GM08714 (cell line): ENCODE results near the gene PTBP2.
"Not testable (repeated sequence)": the region's sequence is repeated elsewhere in the genome, so short reads cannot be mapped to it uniquely, and the experiment has no call there.

Source experiments
- H3K4me3 ChIP-seq: fragments of 200-500 bp; sonication (Bioruptor generic); 2 replicates; pipeline ENCODE4 v1.5.1; 2014; ENCODE audit warnings: mild to moderate bottlenecking, low read length, inconsistent platforms
- ZNF274 ChIP-seq: IDR thresholded peaks from 2 replicates; pipeline ENCODE4 v1.6.1; 2012; ENCODE audit warnings: mild to moderate bottlenecking, low read depth, low read length

PTBP2 gene

GRCh38 chr1:96756789-96757188, 35.2 kb downstream of the PTBP2 start:
- no peak overlapping the region for H3K4me3 ChIP-seq
- TF ChIP-seq ZNF274, result no peak

GRCh38 chr1:96762586-96762985, 41.0 kb downstream of the PTBP2 start:
- H3K4me3 ChIP-seq, result not testable (repeated sequence)

GRCh38 chr1:96763514-96763913, 41.9 kb downstream of the PTBP2 start:
- H3K4me3 ChIP-seq, result no peak overlapping the region
- TF ChIP-seq ZNF274, result no peak

GRCh38 chr1:96764469-96764868, 42.9 kb downstream of the PTBP2 start:
- no peak for TF ChIP-seq ZNF274
- H3K4me3 ChIP-seq, result no peak overlapping the region

- no peak for TF ChIP-seq ZNF274
- H3K4me3 ChIP-seq, result no peak overlapping the region
Observed at GRCh38 chr1:96771847-96772246, 50.3 kb downstream of the PTBP2 start.

GRCh38 chr1:96772349-96772748, 50.8 kb downstream of the PTBP2 start:
- H3K4me3 ChIP-seq, result no peak overlapping the region
- TF ChIP-seq ZNF274, result no peak

- no peak for TF ChIP-seq ZNF274
- H3K4me3 ChIP-seq, result no peak overlapping the region
Observed at GRCh38 chr1:96772972-96773371, 51.4 kb downstream of the PTBP2 start.

- TF ChIP-seq ZNF274, result no peak
- no peak overlapping the region for H3K4me3 ChIP-seq
Observed at GRCh38 chr1:96782206-96782605, 60.6 kb downstream of the PTBP2 start.

- TF ChIP-seq ZNF274, result no peak
- H3K4me3 ChIP-seq, result no peak overlapping the region
Observed at GRCh38 chr1:96782856-96783255, 61.3 kb downstream of the PTBP2 start.

GRCh38 chr1:96790599-96790998, 69.0 kb downstream of the PTBP2 start:
- TF ChIP-seq ZNF274, result no peak

GRCh38 chr1:96792220-96792619, 70.6 kb downstream of the PTBP2 start:
- no peak overlapping the region for H3K4me3 ChIP-seq
- TF ChIP-seq ZNF274, result no peak

More at GRCh38 chr1:96790599-96790998, 69.0 kb downstream of the PTBP2 start:
- H3K4me3 ChIP-seq, result no peak overlapping the region

GRCh38 chr1:96801696-96802095, 80.1 kb downstream of the PTBP2 start:
- H3K4me3 ChIP-seq, result not testable (repeated sequence)

GRCh38 chr1:96804648-96805047, 83.1 kb downstream of the PTBP2 start:
- TF ChIP-seq ZNF274, result no peak
- no peak overlapping the region for H3K4me3 ChIP-seq

GRCh38 chr1:96808191-96808590, 86.6 kb downstream of the PTBP2 start:
- TF ChIP-seq ZNF274, result no peak
- H3K4me3 ChIP-seq, result no peak overlapping the region

GRCh38 chr1:96815914-96816313, 94.3 kb downstream of the PTBP2 start:
- H3K4me3 ChIP-seq, result no peak overlapping the region
- no peak for TF ChIP-seq ZNF274

GRCh38 chr1:96820107-96820506, 98.5 kb downstream of the PTBP2 start:
- TF ChIP-seq ZNF274, result no peak
- H3K4me3 ChIP-seq, result no peak overlapping the region

- TF ChIP-seq ZNF274, result no peak
- H3K4me3 ChIP-seq, result no peak overlapping the region
Observed at GRCh38 chr1:96820671-96821070, 99.1 kb downstream of the PTBP2 start.
